Measurements from ENCODE around the gene C19orf18.
A peak's percentile ranks its signal among the peaks of the same experiment; 100 is the strongest.
"Not testable (repeated sequence)": the region's sequence is repeated elsewhere in the genome, so short reads cannot be mapped to it uniquely, and the experiment has no call there.

Gene C19orf18

DNA sequence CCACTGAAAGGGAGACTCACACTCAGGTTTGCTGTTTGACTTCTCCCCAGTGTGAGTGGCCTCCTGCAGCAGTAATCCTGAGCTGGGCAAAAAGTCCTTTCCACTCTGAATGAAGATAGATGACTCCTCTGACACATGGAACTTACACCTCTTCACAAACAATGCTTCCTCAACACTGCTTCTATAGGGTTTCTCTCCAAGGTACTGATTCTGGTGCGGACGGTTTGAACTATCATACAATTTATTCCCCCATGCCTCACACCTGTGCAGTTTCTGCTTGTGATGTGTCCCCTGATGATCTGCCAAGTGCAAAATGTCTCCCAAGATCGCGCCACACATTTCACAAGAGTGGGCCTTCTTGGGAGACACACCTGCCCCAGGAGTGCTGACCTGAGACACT is 46.7 kb downstream of the C19orf18 start:
- Histone ChIP-seq H3K4me1 (ENCODE audit: insufficient read depth, low read length) (no peaks in the 10 kb centered on the region), H3K36me3 (ENCODE audit: insufficient read depth, low read length) (peaks cover 37% of the 10 kb centered on the region), H3K9ac (ENCODE audit: low read depth, low read length) (no peak overlapping the region), H3K9me3 (ENCODE audit: control insufficient read depth, insufficient read depth, low read length) (peaks cover 31% of the 10 kb centered on the region)

DNA sequence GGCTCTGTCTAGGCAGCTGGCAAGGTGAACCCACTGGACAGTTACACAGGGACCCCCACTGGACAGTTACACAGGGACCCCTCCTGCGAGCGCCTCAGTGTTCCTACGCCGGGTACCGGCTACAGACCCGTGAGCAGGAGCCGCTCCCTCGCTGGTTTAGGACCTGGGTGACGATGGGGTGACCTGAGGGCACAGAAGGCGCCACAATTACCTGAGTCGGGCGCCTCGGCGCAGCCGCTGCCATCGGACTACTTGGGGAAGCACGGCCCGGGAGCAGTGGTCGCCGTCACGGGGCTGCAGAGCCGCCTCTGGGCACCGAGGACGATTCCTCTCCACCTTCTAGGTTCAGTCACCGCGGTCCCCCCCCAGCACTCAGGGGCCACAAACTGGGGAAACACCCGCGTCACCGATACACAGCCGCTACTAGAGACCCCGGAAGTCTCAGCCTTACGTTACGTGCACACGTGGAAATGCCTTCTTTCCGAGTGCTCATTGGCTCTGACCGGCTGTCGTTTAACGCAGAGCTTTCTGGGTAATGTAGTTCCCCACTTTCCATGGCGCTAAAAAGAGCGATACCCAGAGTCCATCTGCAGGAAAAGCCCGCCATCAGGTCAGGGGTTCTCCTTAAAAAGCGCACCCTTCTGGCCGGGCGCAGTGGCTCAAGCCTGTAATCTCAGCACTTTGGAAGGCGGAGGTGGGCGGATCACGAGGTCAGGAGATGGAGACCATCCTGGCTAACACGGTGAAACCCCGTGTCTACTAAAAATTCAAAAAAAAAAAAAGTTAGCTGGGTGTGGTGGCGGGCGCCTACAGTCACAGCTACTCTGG is 58.0 kb downstream of the C19orf18 start, which contains the start of gene ZNF417:
Gene ZNF417, minus strand, starts transcription at position 425 of the 828 bp plus-strand sequence. Its CDS starts 181 bp downstream, at position 244.
- H3K9me3 ChIP-seq (ENCODE audit: control insufficient read depth, insufficient read depth, low read length); H3K36me3 ChIP-seq (ENCODE audit: insufficient read depth, low read length); H3K4me1 ChIP-seq (ENCODE audit: insufficient read depth, low read length): not testable (repeated sequence)
- H3K9ac ChIP-seq (ENCODE audit: low read depth, low read length) = peak within 1 kb of the TSS; percentile 82

DNA sequence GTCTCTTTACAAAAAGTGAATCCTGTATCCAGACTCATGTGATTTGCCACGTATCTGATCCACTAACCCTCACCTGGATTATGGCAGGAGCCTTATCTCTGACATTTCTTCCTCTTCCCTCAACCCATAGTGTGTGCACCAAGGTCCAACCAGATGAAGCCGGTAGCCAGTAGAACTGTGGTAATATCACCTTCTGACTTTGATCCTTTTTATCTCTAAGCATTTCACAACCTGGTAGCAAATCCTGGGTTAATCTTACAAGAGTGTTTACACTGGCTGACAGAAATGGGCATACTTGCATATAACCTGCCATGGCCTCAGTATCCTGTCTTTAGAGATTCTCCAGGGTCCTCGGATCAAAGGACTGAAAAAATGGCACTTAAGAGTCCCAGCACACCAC is 59.8 kb downstream of the C19orf18 start:
- 0 out of 2 replicates have a peak, but pooled peaks cover 6% of the 10 kb centered on the region for H3K36me3 ChIP-seq (ENCODE audit: insufficient read depth, low read length)
- H3K9me3 ChIP-seq (ENCODE audit: control insufficient read depth, insufficient read depth, low read length) = no peaks in the 10 kb centered on the region
- H3K9ac ChIP-seq (ENCODE audit: low read depth, low read length) = no peak overlapping the region
- H3K4me1 ChIP-seq (ENCODE audit: insufficient read depth, low read length) = no peaks in the 10 kb centered on the region
